T-helper 17 cell (primary cell): ENCODE results near the gene ASB2. TPM values are rescaled to one million over a fixed set of nuclear protein-coding genes. Genes with fewer than 3 reads are reported as not detected.

ENCODE experiments used
- ATAC-seq: fragments of 150-1000 bp; cut with Tn5 transposase; 2 replicates; pipeline ENCODE4 v1.10.0; 2021; ENCODE audit warnings: mild to moderate bottlenecking, moderate library complexity
- DNase-seq, 3 donors: peaks; one replicate each; pipeline versions ENCODE4 v3.0.0 to v3.0.0-alpha.2; 2020 to 2021
- H3K9me3 ChIP-seq: one replicate; pipeline ENCODE4 v1.7.0; 2013; ENCODE audit warnings: low read length, mild to moderate bottlenecking; ENCODE audit not compliant: control insufficient read depth, poor library complexity, severe bottlenecking
- H3K27ac Mint-ChIP-seq: one replicate; pipeline ENCODE4 v1.8.0; 2022; ENCODE audit warnings: mild to moderate bottlenecking, moderate library complexity, mixed read lengths
- H3K27me3 Mint-ChIP-seq: one replicate; pipeline ENCODE4 v1.8.0; 2022; ENCODE audit warnings: mixed read lengths
- H3K36me3 Mint-ChIP-seq: one replicate; pipeline ENCODE4 v1.8.0; 2022; ENCODE audit warnings: low read depth, mixed read lengths
- H3K4me1 Mint-ChIP-seq: one replicate; pipeline ENCODE4 v1.8.0; 2022; ENCODE audit warnings: mild to moderate bottlenecking, mixed read lengths
- H3K4me3 Mint-ChIP-seq: one replicate; pipeline ENCODE4 v1.8.0; 2022; ENCODE audit warnings: mild to moderate bottlenecking, moderate library complexity, mixed read lengths
- total RNA-seq, 4 donors: library from RNA in 2 of 4; stranded (reverse) in 2 of 4; gene quantifications; one replicate each; pipeline ENCODE4 v1.2.3 and lab custom pipeline; 2022 to 2026

ASB2 gene
- total RNA-seq, 2 donors from 2014 or later: 2.3 to 6.5 TPM

DNA sequence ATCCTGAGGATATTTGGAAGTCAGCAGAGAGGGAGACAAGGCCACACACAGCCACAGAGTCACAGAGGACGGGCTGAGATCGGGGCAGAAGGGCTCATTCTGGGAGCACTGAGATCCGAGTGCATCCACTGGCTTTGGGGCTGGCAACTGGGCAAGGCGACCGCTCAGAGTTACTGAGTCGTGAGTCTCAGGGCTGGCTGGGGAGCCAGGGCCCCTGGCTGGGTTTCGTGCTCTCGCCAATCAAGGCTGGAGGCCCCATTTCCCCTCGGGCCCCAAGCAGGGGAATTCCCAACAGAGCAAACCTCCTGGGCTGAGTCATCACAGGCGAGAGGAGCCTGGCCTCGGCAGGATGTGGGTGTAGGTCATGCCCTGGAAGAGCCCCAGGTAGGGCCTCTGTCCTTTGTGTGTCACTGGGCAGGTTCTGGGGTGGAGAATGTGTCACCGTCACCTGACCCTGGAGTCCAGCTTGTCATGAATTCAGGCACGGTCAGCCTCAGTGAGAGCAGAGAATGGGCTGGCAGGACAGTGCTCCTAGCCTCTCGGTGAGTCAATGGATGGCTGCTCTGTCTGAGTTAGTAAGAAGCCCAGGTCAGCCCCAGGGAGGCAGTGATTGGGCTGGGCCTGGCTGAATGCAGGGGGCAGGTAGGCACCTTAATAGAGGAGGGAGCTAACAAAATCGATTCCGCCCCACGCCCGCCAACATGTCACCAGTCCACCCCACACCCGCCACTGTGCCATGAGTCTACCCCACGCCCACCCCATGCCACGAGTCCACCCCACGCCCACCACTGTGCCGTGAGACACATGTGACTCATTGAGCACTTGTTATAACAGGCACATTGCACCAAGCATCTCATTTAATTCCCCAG is 16.9 kb downstream of the ASB2 start:
- Mint-ChIP-seq H3K4me1 (peaks cover 79% of the 10 kb centered on the region), H3K36me3 (no peaks in the 10 kb centered on the region), H3K4me3 (peak overlapping the region; percentile 87), H3K27me3 (no peaks in the 10 kb centered on the region), H3K27ac (peak overlapping the region; percentile 99)
- H3K9me3 ChIP-seq: no peaks in the 10 kb centered on the region
- DNase-seq: peak; percentile 78 to 90 (median 87)
- peak; percentile 83 for ATAC-seq

DNA sequence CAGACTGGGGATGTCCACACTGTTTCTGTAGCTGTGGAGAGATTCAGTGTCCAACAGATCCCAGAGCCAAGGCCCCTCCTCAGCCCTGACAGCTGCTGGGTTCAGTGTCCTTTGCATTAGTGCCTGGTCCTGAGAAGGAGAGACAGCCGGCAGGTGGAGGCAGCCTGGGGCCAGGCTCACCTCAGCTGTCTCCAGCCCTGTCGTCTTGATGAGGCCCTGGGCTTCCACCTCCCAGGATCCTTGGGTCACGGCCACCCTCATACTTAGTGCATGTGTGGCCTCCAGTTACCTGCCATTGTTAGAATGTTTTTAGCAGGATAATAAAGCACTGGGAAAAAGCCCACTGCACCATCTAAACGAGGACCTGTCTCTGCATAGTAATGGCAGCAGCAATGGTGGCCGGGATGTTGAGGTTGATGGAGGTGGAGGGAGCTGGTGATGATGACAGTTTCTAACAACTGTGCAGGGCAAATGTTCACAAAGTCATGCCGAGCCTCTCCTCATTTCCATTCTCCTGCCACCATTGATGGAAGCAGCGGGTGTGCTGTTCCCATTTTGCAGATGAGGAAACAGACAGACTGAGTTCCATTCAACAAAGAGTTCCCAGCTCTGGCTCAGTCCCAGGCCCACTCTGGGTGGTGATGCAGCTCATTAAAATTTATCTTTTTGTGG is 17.7 kb downstream of the ASB2 start:
- peak overlapping the region; percentile 87 for H3K4me3 Mint-ChIP-seq
- H3K27ac Mint-ChIP-seq: peak overlapping the region; percentile 99
- H3K27me3 Mint-ChIP-seq: no peaks in the 10 kb centered on the region
- H3K36me3 Mint-ChIP-seq: no peaks in the 10 kb centered on the region
- ATAC-seq: no peak
- no peaks in the 10 kb centered on the region for H3K9me3 ChIP-seq
- no peak for DNase-seq
- H3K4me1 Mint-ChIP-seq: peaks cover 80% of the 10 kb centered on the region

- ATAC-seq (no peak), DNase-seq (no peak)
- Mint-ChIP-seq H3K27ac (peak overlapping the region; percentile 99), H3K4me1 (peaks cover 74% of the 10 kb centered on the region), H3K27me3 (no peaks in the 10 kb centered on the region), H3K4me3 (peak overlapping the region; percentile 87), H3K36me3 (no peaks in the 10 kb centered on the region)
- H3K9me3 ChIP-seq: no peaks in the 10 kb centered on the region
Measured at GRCh38 chr14:93957751-93958566, 18.4 kb downstream of the ASB2 start.

GRCh38 chr14:93957333-93957710 is 19.0 kb downstream of the ASB2 start:
- H3K4me1 Mint-ChIP-seq: peaks cover 72% of the 10 kb centered on the region
- H3K27ac Mint-ChIP-seq: peak overlapping the region; percentile 99
- ATAC-seq (no peak), DNase-seq (no peak)
- H3K9me3 ChIP-seq: no peaks in the 10 kb centered on the region
- H3K27me3 Mint-ChIP-seq: no peaks in the 10 kb centered on the region
- peak overlapping the region; percentile 89 for H3K4me3 Mint-ChIP-seq
- no peaks in the 10 kb centered on the region for H3K36me3 Mint-ChIP-seq

DNA sequence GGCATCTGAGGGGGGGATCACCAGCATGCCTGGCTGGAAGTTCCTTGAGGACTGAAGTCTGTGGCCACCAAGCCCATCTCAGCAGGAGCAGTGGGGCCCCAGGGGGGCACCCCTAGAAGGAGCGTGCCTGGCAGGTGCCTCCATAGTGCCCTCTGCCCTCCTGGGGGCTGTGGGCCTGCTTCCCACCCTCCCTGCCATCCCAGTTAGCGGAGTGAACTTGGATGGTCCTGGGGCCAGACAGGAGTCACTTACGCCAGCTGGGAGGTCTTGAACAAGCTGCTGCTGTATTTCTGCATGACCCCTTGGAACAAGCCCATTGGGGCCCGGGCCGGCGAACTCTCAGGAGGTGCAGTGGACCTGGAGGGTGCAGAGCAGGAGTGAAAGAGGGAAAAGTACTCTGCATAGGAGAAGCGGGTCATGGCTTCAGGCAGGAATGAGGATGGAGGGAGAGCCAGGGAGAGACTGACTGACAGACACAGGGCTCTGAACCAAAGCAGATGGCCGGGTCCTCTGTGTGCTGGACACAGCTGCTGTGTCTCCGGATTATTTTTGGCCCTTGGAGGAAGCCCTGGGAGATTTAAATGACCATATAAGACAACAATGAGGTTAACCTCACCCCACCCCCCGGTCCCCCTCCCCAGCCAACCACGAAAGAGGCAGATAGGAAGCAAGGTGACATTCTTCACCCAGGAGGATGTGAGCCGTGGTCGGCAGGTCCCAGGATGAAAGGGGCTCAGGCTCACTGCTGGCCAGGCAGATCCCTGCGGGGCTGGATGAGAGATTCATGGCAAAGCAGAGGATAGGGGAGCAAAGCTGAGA is 19.6 kb downstream of the ASB2 start:
- H3K36me3 Mint-ChIP-seq: no peaks in the 10 kb centered on the region

GRCh38 chr14:93955850-93956481 is 20.4 kb downstream of the ASB2 start:
- ATAC-seq: no peak
- H3K4me1 Mint-ChIP-seq: peaks cover 64% of the 10 kb centered on the region

More for the DNA sequence above, 19.6 kb downstream of the ASB2 start:
- H3K9me3 ChIP-seq: no peaks in the 10 kb centered on the region
- DNase-seq (no peak), ATAC-seq (no peak)
- Mint-ChIP-seq H3K4me1 (peaks cover 70% of the 10 kb centered on the region), H3K27me3 (no peaks in the 10 kb centered on the region), H3K27ac (peak overlapping the region; percentile 99), H3K4me3 (peak overlapping the region; percentile 89)

GRCh38 chr14:93954900-93955849 is 21.2 kb downstream of the ASB2 start:
- Mint-ChIP-seq H3K4me3 (peak overlapping the region; percentile 89), H3K4me1 (peaks cover 60% of the 10 kb centered on the region), H3K27me3 (no peaks in the 10 kb centered on the region), H3K27ac (peak overlapping the region; percentile 99), H3K36me3 (no peaks in the 10 kb centered on the region)
- DNase-seq: peak in 2 of 3 donors; percentile 31 to 42
- no peaks in the 10 kb centered on the region for H3K9me3 ChIP-seq
- peak; percentile 44 for ATAC-seq

More at GRCh38 chr14:93955850-93956481, 20.4 kb downstream of the ASB2 start:
- H3K4me3 Mint-ChIP-seq: peak overlapping the region; percentile 89
- H3K36me3 Mint-ChIP-seq: no peaks in the 10 kb centered on the region
- H3K27me3 Mint-ChIP-seq: no peaks in the 10 kb centered on the region
- H3K27ac Mint-ChIP-seq: peak overlapping the region; percentile 99
- DNase-seq: no peak
- no peaks in the 10 kb centered on the region for H3K9me3 ChIP-seq

- Mint-ChIP-seq H3K27me3 (no peaks in the 10 kb centered on the region), H3K4me1 (peaks cover 53% of the 10 kb centered on the region), H3K36me3 (no peaks in the 10 kb centered on the region), H3K27ac (peak overlapping the region; percentile 99), H3K4me3 (peak overlapping the region; percentile 89)
- ATAC-seq (no peak), DNase-seq (no peak)
- H3K9me3 ChIP-seq: no peaks in the 10 kb centered on the region
Measured at GRCh38 chr14:93954516-93954830, 21.9 kb downstream of the ASB2 start.

DNA sequence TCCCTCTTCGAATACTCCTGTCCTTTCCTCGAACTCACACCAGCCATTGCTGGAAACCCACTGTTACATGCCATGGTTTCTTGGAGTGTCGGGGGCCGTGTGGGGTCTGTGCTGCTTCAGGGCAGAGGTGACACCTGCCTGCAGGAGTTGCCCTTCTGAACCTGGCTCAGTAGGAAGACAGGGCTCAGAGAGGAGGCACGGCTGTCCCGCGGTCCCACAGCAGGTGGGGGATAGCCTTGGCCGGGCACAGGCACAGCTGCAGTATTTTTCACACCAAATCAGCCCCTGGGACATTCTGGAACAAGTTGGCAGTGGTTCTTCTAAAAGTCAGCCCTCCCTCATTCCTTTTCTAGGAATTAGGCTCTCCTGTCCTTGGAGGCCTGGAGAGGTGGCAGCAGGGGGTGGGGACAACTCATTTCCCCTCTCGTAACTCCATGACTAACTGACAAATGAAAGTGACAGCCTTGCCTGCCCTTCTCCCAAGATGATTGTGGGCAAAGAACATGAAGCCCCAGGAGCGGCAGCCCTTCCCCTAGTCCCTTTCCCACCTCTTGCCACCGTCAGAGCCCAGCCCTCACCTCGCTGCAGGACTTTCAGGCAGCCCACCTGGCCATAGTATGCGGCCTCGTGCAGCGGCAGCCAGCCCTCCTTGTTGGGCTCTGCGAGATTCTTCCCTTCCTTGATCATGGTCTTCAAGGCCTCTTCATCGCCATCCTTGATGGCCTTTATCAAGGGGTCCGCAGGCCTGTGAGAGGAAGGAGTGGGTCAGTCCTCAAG is 22.4 kb downstream of the ASB2 start:
- H3K9me3 ChIP-seq: no peaks in the 10 kb centered on the region
- Mint-ChIP-seq H3K36me3 (no peaks in the 10 kb centered on the region), H3K4me3 (peak overlapping the region; percentile 89), H3K27ac (peak overlapping the region; percentile 99), H3K4me1 (peaks cover 48% of the 10 kb centered on the region), H3K27me3 (no peaks in the 10 kb centered on the region)
- no peak for DNase-seq
- no peak for ATAC-seq

- DNase-seq (no peak), ATAC-seq (no peak)
- H3K4me3 Mint-ChIP-seq: no peak overlapping the region
- no peaks in the 10 kb centered on the region for H3K27me3 Mint-ChIP-seq
- peak overlapping the region; percentile 32 for H3K27ac Mint-ChIP-seq
- H3K9me3 ChIP-seq: no peaks in the 10 kb centered on the region
- H3K36me3 Mint-ChIP-seq: no peaks in the 10 kb centered on the region
- peaks cover 43% of the 10 kb centered on the region for H3K4me1 Mint-ChIP-seq
Measured at GRCh38 chr14:93953263-93953662, 23.1 kb downstream of the ASB2 start.

DNA sequence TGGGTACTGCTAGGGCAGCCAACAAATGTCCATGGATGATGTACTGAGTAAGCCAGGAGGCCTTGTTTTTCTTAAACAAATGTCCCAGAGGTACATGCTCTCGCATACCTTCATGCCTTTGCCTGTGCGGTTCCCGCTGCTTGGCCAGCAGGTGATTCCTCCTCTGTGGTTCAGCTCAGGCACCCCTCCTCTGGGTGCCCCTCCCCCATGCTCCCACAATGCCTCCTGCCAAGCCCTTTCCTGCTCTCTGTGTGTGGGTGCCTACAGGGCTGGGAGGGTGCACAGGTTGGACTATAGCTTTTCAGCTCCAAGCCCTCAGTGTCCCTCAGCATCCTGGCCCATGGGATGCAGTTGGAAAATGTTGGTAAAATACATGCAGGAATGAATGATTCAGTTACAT is 23.5 kb downstream of the ASB2 start:
- Mint-ChIP-seq H3K4me1 (peaks cover 39% of the 10 kb centered on the region), H3K27me3 (no peaks in the 10 kb centered on the region), H3K36me3 (no peaks in the 10 kb centered on the region), H3K4me3 (no peak overlapping the region), H3K27ac (peak overlapping the region; percentile 32)
- DNase-seq: no peak
- no peaks in the 10 kb centered on the region for H3K9me3 ChIP-seq
- ATAC-seq: no peak
